Coronary artery (tissue), 2 donors: ENCODE data around the gene ST7L.
"Not testable (repeated sequence)": the region's sequence is repeated elsewhere in the genome, so short reads cannot be mapped to it uniquely, and the experiment has no call there.

Experiments used
- DNase-seq: peaks from one replicate; pipeline ENCODE4 v3.0.0-alpha.2; 2017; ENCODE audit warnings: low spot score
- H3K27ac ChIP-seq, 2 donors: fragments of 200-600 bp; sonication (generic); one replicate each; pipeline ENCODE4 v1.5.1; 2016 to 2019
- H3K4me3 ChIP-seq: fragments of 200-600 bp; sonication (generic); 2 replicates; pipeline ENCODE4 v1.5.1; 2016; ENCODE audit warnings: mild to moderate bottlenecking, moderate library complexity
- CTCF ChIP-seq: fragments of 200-600 bp; sonication (generic); IDR thresholded peaks from one replicate; pipeline ENCODE4 v1.5.1; 2019; ENCODE audit warnings: antibody characterized with exemption

ST7L gene

DNA sequence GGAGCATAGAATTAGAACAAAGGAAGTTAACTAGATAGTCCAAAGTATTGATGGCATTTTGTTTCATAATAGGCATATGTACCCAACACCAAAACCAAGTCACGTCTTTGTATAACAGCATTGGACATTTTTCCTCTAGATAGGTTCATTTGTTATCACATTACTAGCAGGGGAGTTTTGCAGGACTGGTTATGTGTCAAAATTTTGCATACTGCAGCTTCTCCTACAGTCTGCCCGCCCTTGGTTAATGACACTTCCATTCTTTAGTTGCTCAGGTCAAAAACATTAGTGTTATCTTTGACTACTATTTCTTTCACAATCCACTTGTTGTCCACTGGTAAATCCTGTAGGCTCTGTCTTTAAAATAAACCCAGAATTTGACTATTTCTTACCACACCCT, 9.6 kb upstream of the ST7L start:
- Histone ChIP-seq H3K27ac (no peak overlapping the region), H3K4me3 (no peak overlapping the region)
- TF ChIP-seq CTCF = no peak
- DNase-seq = no peak

- Histone ChIP-seq H3K27ac (no peak overlapping the region), H3K4me3 (no peak overlapping the region)
- TF ChIP-seq CTCF = no peak
- DNase-seq = no peak
Measured at GRCh38 chr1:112626887-112627286, 7.9 kb upstream of the ST7L start.

DNA sequence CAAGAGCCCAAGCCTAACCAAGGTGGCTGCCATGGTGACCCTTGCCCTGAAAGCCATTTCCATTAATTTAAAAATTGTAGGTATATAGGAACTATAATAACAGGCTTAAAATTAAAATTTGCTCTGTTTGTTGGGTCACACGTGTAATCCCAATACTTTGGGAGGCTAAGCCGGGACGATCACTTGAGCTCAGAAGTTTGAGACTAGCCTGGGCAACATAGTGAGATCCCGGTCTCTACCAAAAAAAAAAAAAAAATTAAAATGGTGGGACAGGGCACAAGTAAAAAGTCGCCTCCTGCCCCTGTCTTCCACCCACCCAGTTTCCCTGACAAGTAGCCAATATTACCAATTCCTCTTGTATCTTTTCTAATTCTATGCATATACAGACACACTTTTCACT, 7.3 kb upstream of the ST7L start:
- DNase-seq = no peak

DNA sequence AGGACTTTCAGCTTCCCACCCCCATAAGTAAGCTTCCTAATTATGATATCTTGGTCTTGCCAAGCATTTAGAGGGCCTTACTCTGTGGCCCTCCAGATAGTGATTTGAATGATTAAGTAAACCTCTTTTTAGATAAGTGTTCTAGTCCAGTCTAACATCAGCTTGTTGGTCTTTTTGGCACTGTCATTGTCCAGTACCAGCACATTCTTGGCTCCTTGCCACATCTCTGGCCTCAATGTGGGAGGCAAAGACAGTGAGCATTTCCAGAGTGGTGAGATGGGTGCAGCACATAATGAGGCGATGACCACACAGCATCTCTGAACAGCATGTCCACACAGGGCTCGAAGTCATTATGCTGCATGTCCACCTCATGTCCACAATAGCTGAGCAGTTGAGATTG, 6.8 kb upstream of the ST7L start:
- H3K27ac ChIP-seq = no peak overlapping the region

More for the DNA sequence above, 7.3 kb upstream of the ST7L start:
- TF ChIP-seq CTCF = no peak
- Histone ChIP-seq H3K27ac (no peak overlapping the region), H3K4me3 (no peak overlapping the region)

DNA sequence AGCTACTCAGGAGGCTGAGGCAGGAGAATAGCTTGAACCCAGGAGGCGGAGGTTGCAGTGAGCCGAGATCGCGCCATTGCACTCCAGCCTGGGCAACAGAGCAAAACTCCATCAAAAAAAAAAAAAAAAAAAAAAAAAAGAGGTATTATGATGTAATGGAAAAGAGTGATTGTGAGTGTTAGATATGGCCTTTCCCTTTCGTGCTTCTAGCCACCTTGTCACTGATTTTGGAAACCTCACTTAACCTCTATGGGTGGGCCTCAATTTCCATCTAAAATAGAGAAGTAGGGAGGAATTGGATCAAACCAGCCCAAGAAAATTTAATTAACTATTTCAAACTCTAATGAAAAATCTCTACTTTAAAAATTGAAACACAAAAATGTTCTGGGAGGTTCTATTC, 5.6 kb upstream of the ST7L start:
- DNase-seq, H3K27ac ChIP-seq, H3K4me3 ChIP-seq: not testable (repeated sequence)

More for the DNA sequence above, 6.8 kb upstream of the ST7L start:
- no peak for TF ChIP-seq CTCF
- no peak overlapping the region for H3K4me3 ChIP-seq
- DNase-seq = no peak

GRCh38 chr1:112620377-112620695, 1.4 kb upstream of the ST7L start:
- DNase-seq = no peak

DNA sequence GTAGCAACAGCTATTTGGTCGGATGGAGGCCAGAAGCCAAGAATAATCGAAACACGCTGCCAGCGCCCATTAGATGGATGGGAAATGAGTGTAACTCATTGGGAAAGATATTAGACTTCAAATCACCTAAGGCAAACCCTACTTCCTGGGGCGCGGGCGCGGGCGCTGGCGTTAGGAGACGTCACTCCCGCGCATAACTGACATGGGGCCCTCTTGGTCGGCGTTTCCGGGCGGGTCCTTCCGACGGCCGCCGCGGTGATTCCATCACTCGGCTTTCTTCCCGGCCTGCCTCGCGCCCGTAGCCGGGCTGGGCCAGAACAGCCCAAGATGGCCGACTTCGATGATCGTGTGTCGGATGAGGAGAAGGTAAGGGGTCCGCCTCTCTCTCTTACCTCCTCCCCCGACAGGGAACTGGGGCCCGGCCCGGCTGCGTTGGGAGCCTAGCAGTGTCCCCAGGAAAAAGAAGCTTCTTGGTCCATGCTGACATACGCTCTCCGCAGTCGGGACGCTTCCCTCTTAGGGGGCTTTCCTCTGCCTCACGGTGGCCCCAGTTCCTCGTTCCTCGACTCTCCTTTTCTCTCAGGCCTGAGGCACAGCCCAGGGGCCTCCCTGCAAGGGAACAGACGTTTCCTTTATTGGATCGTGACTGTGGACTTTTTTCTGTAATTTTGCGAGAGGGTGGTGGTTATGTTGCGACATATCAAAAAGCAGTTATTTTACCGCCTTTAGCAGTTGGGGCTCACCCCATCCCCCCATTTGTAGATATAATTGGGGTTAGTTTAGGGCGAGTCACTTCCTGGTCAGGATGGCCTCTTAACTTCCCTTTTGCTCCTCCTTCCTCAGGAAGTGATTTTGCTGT, 806 bp upstream of the ST7L start, which contains the start of gene CAPZA1:
Gene CAPZA1 (plus strand): TSS at position 315 of the 859 bp plus-strand sequence. CDS start 13 bp downstream, at position 328.
- peak; percentile 95 for DNase-seq
- Histone ChIP-seq H3K27ac (peak within 1 kb of the TSS; percentile 97 to 98), H3K4me3 (peak within 1 kb of the TSS; percentile 90)
- no peak for TF ChIP-seq CTCF

More at GRCh38 chr1:112620377-112620695, 1.4 kb upstream of the ST7L start:
- Histone ChIP-seq H3K27ac (peak overlapping the region; percentile 97 to 98), H3K4me3 (peak overlapping the region; percentile 90)
- no peak for TF ChIP-seq CTCF
